K562 (cell line): ENCODE results near the gene PADI1. TPM values are rescaled to one million over a fixed set of nuclear protein-coding genes. Genes with fewer than 3 reads are reported as not detected.

ENCODE experiments used
- ATAC-seq: fragments of 200-7000 bp; cut with Tn5 transposase; 3 replicates; pipeline ENCODE4 v1.9.1; 2020; ENCODE audit warnings: moderate library complexity
- BruUV-seq: library from RNA; stranded (reverse); fragments of 400-500 nt; replicated peaks from 2 replicates; lab custom pipeline; 2021; lab: Mats Ljungman, UMichigan
- CTCF ChIA-PET: fragments of 300-600 bp; formaldehyde crosslinking; extraction: SDS; loops from one replicate; lab custom pipeline; 2021; ENCODE audit warnings: low intra/inter-chr PET ratio; lab: Yijun Ruan, JAX
- POLR2A ChIA-PET: fragments of 300-600, 350-650 bp; sonication (Branson Sonifier 250); formaldehyde crosslinking; extraction: SDS; loops from one replicate; lab custom pipeline; 2021; ENCODE audit warnings: antibody characterized with exemption, inconsistent platforms; lab: Yijun Ruan, JAX
- DNase-seq, 4 experiments: peaks; one replicate each; pipeline versions ENCODE4 v3.0.0 to v3.0.0-alpha.2; 2011 to 2018; ENCODE audit warnings: low spot score in 3 of 4, mixed read lengths in 3 of 4; ENCODE audit errors: extremely low read depth in 1 of 4
- FAIRE-seq: peaks from 2 replicates; lab custom pipeline; 2011; peaks lifted over from hg19 to GRCh38; lab: Jason Lieb, UNC
- H2AFZ ChIP-seq: 2 replicates; pipeline ENCODE4 v1.6.0; 2011; ENCODE audit warnings: low read depth, low read length, control low read depth, inconsistent platforms
- H3K27ac ChIP-seq: fragments of 200-600 bp; 3 replicates; pipeline ENCODE4 v1.8.0; 2011; ENCODE audit warnings: low read depth, mild to moderate bottlenecking, control low read depth, inconsistent platforms, low read length, moderate library complexity, mixed read lengths; ENCODE audit errors: extremely low read depth
- H3K27me3 ChIP-seq, 2 experiments: fragments of 300-600 bp in 1 of 2; 2 replicates in 1 of 2; 3 replicates in 1 of 2; pipeline versions ENCODE4 v1.6.0 to v1.8.0; 2011; ENCODE audit warnings: inconsistent platforms in 2 of 2, low read length in 2 of 2, mild to moderate bottlenecking in 1 of 2, mixed read lengths in 1 of 2, moderate library complexity in 1 of 2; ENCODE audit not compliant: control insufficient read depth in 2 of 2, insufficient read depth in 2 of 2
- H3K36me3 ChIP-seq: fragments of 300-600 bp; 3 replicates; pipeline ENCODE4 v1.8.0; 2011; ENCODE audit warnings: mild to moderate bottlenecking, low read length, inconsistent platforms; ENCODE audit not compliant: control insufficient read depth, insufficient read depth
- H3K4me1 ChIP-seq, 2 experiments: fragments of 200-600 bp in 1 of 2; replicated peaks in 1 of 2; 2 replicates in 1 of 2; 3 replicates in 1 of 2; pipeline versions ENCODE4 v1.5.1 to v1.8.0; 2011; ENCODE audit warnings: inconsistent platforms in 2 of 2, low read length in 2 of 2, mild to moderate bottlenecking in 1 of 2, mixed read lengths in 1 of 2, moderate library complexity in 1 of 2; ENCODE audit not compliant: control insufficient read depth in 2 of 2, insufficient read depth in 2 of 2
- H3K4me2 ChIP-seq: 2 replicates; pipeline ENCODE4 v1.6.1; 2011; ENCODE audit warnings: low read length, control low read depth, inconsistent platforms, mixed read lengths; ENCODE audit not compliant: insufficient read depth
- H3K4me3 ChIP-seq: fragments of 200-600 bp; sonication (generic), shearing (Covaris generic); 2 replicates; pipeline ENCODE4 v1.5.1; 2016; ENCODE audit warnings: control low read depth, inconsistent platforms
- H3K79me2 ChIP-seq: fragments of 200-600 bp; 3 replicates; pipeline ENCODE4 v1.8.0; 2011; ENCODE audit warnings: low read length, inconsistent platforms; ENCODE audit not compliant: control insufficient read depth, insufficient read depth
- H3K9ac ChIP-seq, 2 experiments: 2 replicates each; pipeline versions ENCODE4 v1.6.0 to v1.6.1; 2011; ENCODE audit warnings: low read depth in 2 of 2, low read length in 2 of 2, control low read depth in 1 of 2, inconsistent platforms in 1 of 2, mild to moderate bottlenecking in 1 of 2, mixed read lengths in 1 of 2; ENCODE audit not compliant: insufficient read depth in 1 of 2
- H3K9me1 ChIP-seq: one replicate; pipeline ENCODE4 v1.6.0; 2011; ENCODE audit warnings: inconsistent platforms, mild to moderate bottlenecking, low read length, moderate library complexity; ENCODE audit not compliant: control insufficient read depth, insufficient read depth
- H3K9me3 ChIP-seq: replicated peaks from 2 replicates; pipeline ENCODE4 v1.5.1; 2011; ENCODE audit warnings: low read depth, low read length, inconsistent platforms; ENCODE audit not compliant: control insufficient read depth, insufficient read depth
- H4K20me1 ChIP-seq: replicated peaks from 2 replicates; pipeline ENCODE4 v1.6.1; 2011; ENCODE audit warnings: low read length, inconsistent platforms, mixed read lengths; ENCODE audit not compliant: control insufficient read depth, insufficient read depth
- CHD4 ChIP-seq: fragments of 200-600 bp; sonication (generic); IDR thresholded peaks from 3 replicates; pipeline ENCODE4 v1.6.1; 2012; ENCODE audit warnings: low read depth, mild to moderate bottlenecking, mixed read lengths, low read length, inconsistent platforms; ENCODE audit not compliant: insufficient read depth, insufficient replicate concordance, poor library complexity, severe bottlenecking
- GABPA ChIP-seq: fragments of 200-800 bp; sonication (Bioruptor generic); conservative IDR thresholded peaks from 2 replicates; pipeline ENCODE4 v1.6.1; 2016; ENCODE audit warnings: low read depth, missing genetic modification characterization, missing compliant biosample characterization
- GTF2E2 ChIP-seq: fragments of 200-800 bp; sonication (Bioruptor generic); IDR thresholded peaks from 2 replicates; pipeline ENCODE4 v1.6.1; 2016; ENCODE audit warnings: missing genetic modification characterization, missing compliant biosample characterization
- ZNF717 ChIP-seq: fragments of 250-450 bp; sonication (Bioruptor Pico); IDR thresholded peaks from 2 replicates; pipeline ENCODE4 v1.5.0; 2021
- WGBS: fragments of 100-300 bp; shearing (Covaris generic); methylation state at CpG from one replicate; pipeline ENCODE4 v1.1.6; 2016; ENCODE audit warnings: low coverage, mixed read lengths; ENCODE audit not compliant: insufficient coverage; ENCODE audit errors: missing lambda C conversion rate; 5-methylcytosine and 5-hydroxymethylcytosine counted together
- in situ Hi-C: fragments of 300-500 bp; cut with MboI; formaldehyde crosslinking; loops from 4 replicates; pipeline ENCODE4 v1.15.0; 2018; ENCODE audit warnings: inconsistent platforms, mixed read lengths
- intact Hi-C: fragments of 100-400 bp; cut with micrococcal nuclease; formaldehyde crosslinking; loops from 2 replicates; pipeline ENCODE4 v1.14.2; 2022
- polyA plus RNA-seq, 8 experiments: library from polyadenylated mRNA; depleted of rRNA in 4 of 8; stranded (reverse) in 5 of 8; unstranded in 3 of 8; fragments of >200 nt; fragmentation: Nextera tagmentation in 2 of 8; fragmentation: Illumina TruSeq in 1 of 8; extraction: Ambion mirVana in 2 of 8; extraction: Trizol in 1 of 8; gene quantifications; 2 replicates each; pipeline versions ENCODE4 v1.2.1 to v1.2.3, GENCODE V29; 2011 to 2014; ENCODE audit warnings: inconsistent platforms in 1 of 8, missing spikeins in 1 of 8
- total RNA-seq, 7 experiments: library from RNA; depleted of rRNA in 6 of 7; stranded (reverse); fragments of >200 nt in 6 of 7; fragmentation: Illumina TruSeq in 2 of 7; extraction: Trizol in 2 of 7; gene quantifications; 2 replicates each; pipeline versions ENCODE4 v1.2.1 to v1.2.3, GENCODE V29; 2011 to 2021; ENCODE audit warnings: low replicate concordance in 1 of 7
- TF ChIP-seq, protein P1 (sequence below), 2 experiments: fragments of 450-650 bp in 1 of 2; sonication (generic) in 1 of 2; formaldehyde crosslinking in 1 of 2; IDR thresholded peaks; 2 replicates each; pipeline versions ENCODE4 v1.7.1 to v1.9.0; 2016 to 2022; ENCODE audit warnings: inconsistent platforms in 1 of 2, mild to moderate bottlenecking in 1 of 2, missing genetic modification reagents in 1 of 2
- TF ChIP-seq, protein P2 (sequence below): fragments of 450-650 bp; IDR thresholded peaks from 2 replicates; pipeline ENCODE4 v1.6.1; 2016

Gene PADI1
- total and polyA plus RNA-seq, 9 of the 15 experiments (the other 6 are each of a cell fraction or from before 2014, with no cell fraction given) = not detected

DNA sequence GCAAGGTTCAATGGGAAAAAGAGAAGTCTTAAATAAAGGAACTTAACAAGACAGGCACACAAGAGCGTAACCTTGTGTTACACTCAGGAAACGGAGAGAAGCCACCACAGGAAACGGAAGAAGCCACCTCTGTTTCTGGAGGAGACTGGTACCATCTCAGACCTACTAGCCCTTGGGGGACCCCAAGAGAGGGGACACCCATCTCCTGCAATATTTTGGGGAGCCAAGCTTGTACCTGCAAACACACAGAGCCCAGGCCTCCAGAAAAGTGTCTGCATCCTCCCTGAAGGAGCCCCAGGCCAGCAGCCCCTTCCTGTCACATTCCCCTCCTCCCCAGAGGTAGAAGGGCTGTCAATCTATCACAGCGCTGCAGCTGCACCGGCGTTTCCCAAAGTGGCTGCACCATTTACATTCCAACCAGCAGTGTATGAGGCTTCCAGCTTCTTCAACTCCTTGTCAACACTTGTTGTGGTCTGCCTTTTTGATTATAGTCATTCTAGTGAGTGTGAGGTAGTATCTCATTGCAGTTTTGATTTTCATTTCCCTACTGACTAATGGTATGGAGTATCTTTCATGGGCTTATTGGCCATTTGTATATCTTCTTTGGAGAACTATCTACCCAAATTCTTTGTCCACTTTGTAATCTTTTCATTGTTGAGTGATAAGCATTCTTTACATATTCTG is 23.0 kb upstream of the PADI1 start:
- H3K27ac ChIP-seq = no peak overlapping the region
- in situ Hi-C loops = no loop called here
- no peak overlapping the region for H2AFZ ChIP-seq
- H3K9me1 ChIP-seq = no peaks in the 10 kb centered on the region
- no peak overlapping the region for H3K4me3 ChIP-seq
- no peaks in the 10 kb centered on the region for H3K79me2 ChIP-seq
- no peaks in the 10 kb centered on the region for H3K36me3 ChIP-seq
- no peaks in the 10 kb centered on the region for H3K4me1 ChIP-seq
- DNase-seq (no peak), ATAC-seq (no peak), FAIRE-seq (peak; percentile 15)
- TF ChIP-seq, protein P1, sequence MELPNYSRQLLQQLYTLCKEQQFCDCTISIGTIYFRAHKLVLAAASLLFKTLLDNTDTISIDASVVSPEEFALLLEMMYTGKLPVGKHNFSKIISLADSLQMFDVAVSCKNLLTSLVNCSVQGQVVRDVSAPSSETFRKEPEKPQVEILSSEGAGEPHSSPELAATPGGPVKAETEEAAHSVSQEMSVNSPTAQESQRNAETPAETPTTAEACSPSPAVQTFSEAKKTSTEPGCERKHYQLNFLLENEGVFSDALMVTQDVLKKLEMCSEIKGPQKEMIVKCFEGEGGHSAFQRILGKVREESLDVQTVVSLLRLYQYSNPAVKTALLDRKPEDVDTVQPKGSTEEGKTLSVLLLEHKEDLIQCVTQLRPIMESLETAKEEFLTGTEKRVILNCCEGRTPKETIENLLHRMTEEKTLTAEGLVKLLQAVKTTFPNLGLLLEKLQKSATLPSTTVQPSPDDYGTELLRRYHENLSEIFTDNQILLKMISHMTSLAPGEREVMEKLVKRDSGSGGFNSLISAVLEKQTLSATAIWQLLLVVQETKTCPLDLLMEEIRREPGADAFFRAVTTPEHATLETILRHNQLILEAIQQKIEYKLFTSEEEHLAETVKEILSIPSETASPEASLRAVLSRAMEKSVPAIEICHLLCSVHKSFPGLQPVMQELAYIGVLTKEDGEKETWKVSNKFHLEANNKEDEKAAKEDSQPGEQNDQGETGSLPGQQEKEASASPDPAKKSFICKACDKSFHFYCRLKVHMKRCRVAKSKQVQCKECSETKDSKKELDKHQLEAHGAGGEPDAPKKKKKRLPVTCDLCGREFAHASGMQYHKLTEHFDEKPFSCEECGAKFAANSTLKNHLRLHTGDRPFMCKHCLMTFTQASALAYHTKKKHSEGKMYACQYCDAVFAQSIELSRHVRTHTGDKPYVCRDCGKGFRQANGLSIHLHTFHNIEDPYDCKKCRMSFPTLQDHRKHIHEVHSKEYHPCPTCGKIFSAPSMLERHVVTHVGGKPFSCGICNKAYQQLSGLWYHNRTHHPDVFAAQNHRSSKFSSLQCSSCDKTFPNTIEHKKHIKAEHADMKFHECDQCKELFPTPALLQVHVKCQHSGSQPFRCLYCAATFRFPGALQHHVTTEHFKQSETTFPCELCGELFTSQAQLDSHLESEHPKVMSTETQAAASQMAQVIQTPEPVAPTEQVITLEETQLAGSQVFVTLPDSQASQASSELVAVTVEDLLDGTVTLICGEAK (IDR thresholded peaks at IDR 0.05) = peak; percentile 41; the same call in 1 of the 2 replicates
- TF ChIP-seq, protein P1 (CRISPR knock-in tag; IDR thresholded peaks at IDR 0.05) = no peak
- TF ChIP-seq, protein P2, sequence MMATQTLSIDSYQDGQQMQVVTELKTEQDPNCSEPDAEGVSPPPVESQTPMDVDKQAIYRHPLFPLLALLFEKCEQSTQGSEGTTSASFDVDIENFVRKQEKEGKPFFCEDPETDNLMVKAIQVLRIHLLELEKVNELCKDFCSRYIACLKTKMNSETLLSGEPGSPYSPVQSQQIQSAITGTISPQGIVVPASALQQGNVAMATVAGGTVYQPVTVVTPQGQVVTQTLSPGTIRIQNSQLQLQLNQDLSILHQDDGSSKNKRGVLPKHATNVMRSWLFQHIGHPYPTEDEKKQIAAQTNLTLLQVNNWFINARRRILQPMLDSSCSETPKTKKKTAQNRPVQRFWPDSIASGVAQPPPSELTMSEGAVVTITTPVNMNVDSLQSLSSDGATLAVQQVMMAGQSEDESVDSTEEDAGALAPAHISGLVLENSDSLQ = peak; percentile 54
- TF ChIP-seq GTF2E2 (tag) (no peak), GABPA (0 out of 2 replicates have a peak, but pooled peaks have one; percentile 36), ZNF717 (CRISPR knock-in tag) (no peak), CHD4 (no peak)
- H3K4me2 ChIP-seq = no peak overlapping the region
- peaks cover 2 to 13% of the 10 kb centered on the region in 2 experiments; a peak in 1 of 5 replicates for H3K27me3 ChIP-seq
- no TSS peak for BruUV-seq
- 3% methylated on average over 6 of the region's 6 CpGs for WGBS
- ChIA-PET CTCF (no interaction called here), POLR2A (interaction anchor here (0.6 kb wide), 1 partner anchor 266 kb away, joined by 3 read pairs; no protein-coding TSS in a partner anchor)
- intact Hi-C loops = no loop called here
- H3K9me3 ChIP-seq = no peaks in the 10 kb centered on the region
- H4K20me1 ChIP-seq = no peaks in the 10 kb centered on the region
- no peak overlapping the region for H3K9ac ChIP-seq
